RCC 7860 (cell line): ENCODE data around the gene ENAH.

Source experiments
- DNase-seq: peaks from one replicate; pipeline ENCODE4 v3.0.0-alpha.2; 2015; ENCODE audit warnings: low spot score
- FAIRE-seq: peaks from 2 replicates; lab custom pipeline; 2012; peaks lifted over from hg19 to GRCh38; lab: Jason Lieb, UNC

The ENAH gene

DNA sequence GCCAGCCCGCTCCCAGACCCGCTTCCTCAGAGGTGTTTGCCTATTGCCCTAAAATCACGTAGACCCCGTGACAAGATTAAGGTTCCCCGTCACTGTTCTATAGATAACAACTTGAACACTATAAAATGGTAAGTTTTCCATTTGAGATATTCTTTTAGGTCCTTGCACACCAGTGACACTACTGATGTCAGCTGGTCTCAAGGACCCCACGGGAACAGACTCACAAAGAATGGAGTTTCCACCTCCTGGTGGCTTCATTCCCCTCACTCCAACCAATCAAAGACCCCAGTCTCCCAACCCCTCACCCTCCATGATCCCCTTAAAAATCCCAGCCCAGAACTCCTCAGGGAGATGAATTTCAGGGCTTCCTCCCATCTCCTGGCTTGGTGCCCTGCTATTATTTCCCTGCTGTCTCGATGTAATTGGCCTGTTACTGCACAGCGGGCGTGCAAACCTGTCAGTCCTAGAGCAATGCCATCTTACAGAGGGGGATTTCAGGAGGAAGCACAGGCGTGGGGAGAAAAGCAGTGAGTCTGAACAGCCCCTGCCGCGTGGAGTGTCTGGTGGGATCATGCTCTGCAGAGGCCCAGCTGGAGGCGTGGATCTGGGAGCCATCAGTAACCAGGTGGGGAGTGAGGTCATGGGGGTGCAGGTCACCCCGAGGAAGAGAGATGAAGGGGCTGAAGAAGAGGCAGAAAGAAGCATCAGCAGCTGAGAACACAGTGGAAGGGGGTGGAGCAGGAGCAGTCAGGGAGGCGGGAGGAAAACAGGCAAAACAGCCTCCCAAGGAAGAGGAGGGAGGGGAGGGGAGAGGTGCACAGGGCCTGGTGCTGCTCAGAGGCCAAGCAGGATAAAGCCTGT lies 190.0 kb downstream of the ENAH start:
- DNase-seq, result no peak
- FAIRE-seq, result no peak

DNA sequence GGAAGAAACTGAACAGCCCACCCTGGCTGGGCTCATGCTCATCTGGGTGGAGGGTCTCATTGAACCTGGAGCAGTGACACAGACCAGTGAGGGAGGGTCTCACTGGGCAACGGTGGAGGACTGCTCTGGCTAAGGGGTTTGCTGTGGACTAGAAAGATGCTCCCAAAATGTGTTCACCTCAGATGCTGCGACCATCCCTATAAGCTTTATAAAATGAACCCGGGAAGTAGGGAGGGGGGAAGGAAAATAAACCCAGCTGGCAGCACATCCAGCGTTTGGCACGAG lies 190.6 kb downstream of the ENAH start:
- DNase-seq (no peak), FAIRE-seq (no peak)

DNA sequence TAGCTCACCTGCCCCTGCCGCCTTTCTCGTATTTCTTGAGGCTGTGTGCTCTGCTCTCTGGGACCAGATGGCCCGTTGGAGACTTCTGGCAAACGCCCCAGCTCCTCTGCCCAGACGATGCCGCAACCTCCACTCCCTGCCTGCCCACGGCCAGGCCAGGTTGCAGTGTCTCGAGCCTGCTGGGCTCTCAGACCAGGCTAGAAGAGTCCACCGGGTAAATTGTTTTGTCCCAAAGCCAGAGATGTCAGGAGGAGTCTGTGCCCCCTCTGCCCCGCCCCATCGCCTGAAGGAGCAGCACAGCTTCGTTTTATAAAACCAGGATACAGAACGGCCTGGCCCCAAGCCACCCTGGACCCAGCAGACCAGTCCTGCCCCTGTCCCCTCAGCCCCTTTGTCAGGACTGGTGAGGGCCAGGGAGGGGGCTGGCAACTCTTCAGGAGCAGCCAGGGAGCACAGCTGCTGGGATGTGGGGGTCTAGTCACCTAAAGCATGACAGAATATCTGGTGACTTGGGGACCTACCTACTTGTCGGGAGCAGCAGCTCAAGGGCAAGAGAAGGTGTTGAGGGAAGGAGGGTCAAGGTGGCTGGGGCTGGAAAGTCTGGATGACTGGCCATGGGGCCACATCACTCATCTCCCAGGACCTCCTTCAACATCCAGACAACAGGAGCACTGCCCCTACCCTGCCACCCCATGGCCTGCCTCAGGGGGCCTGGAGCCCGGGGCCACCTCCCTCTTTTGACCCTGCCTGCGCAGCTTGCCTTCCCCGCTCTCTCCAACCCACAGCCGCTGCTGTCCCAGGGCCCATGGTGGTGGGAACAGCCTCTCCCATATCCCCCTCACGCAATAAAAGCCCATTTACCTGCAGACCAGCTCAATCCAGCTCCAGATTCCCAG lies 191.1 kb downstream of the ENAH start:
- DNase-seq (no peak), FAIRE-seq (no peak)

DNA sequence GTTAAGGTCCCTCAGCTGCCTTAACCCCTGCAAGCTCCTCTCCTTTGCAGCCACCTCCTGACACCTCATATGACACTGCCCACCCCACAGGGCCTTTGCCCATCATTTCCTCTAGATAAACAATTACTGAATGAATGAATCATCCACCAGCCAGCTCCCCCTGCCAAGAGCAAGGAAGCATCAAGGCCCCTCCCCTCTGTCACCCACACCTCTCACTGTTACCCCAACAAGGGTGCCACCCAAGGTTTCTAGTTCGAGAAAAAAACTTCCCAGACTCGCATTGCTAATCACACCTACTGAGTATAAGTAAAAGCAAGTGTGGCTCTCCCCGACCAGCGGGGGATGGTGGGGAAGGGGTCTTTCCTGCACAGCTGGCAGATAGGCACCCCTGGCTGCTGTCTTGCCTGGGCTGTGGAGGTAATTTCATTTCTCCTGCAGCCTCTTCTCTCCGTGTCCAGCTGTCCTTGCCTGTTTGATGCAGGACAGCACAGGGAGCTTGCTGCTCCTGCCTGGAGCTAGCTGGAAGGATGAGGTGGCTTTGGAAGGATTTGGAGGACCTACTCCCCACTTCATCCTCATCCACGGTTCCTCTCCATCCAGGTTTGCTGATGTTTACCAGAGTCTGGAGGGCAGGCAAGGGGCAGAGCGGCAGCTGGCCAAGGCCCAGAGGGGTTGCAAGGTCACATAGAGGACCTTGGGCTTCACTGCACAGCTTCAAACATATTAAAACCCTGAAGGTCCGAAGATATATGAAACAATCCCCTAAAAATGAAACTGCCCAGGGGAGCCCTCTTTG lies 192.0 kb downstream of the ENAH start:
- FAIRE-seq (peak; percentile 75), DNase-seq (peak; percentile 63)

DNA sequence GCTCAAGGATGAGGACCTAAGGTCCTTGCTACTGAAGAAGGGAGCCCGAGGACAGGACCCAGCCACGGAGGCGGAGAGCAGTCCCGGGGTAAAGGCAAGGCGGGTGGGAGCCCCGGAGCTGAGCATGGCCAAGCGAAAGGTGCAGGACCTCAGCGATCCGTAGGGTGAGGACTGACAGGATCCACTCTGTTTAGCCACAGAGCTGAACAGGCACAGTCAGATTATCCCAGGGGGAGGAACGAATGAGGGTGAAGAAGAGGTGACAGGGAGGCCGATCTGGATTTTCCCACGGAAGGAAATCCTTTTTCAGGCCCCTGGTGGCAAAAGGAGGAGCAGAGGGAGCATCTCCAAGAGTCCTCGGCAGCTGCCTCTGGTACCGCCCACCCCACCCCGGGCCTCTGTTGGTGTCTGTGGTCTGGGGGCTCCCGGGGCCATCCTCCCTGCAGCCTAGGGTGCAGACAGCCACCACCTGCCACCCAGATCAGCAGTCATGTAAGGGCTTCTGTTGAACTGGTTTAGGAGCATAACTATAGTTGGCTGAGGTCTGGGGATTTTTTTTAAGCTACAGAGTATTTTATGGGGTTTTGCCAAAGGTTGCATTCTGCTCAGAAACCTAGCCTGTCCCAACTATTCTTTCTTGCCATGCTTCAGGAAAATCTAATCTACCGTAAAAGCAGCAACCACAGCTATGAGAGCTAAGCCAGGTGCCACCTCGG lies 192.7 kb downstream of the ENAH start:
- DNase-seq, result no peak
- FAIRE-seq, result no peak

DNA sequence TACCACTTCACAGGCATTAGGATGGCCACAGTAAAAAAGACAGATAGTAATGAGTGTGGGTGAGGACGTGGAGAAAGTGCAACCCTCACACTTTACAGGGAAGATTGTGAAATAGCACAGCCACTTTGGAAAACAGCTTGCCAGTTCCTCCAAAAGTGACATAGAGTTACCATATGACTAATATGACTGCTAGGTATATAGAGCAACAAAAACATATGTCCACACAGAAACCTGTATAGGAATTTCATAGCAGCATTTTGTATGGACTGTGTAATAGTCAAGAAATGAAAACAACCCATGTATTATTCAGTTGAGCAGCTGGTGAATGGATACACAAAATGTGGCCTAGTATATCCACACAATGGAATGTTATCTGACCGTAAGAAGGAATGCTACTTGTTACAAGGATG lies 194.7 kb downstream of the ENAH start:
- FAIRE-seq (no peak), DNase-seq (no peak)

DNA sequence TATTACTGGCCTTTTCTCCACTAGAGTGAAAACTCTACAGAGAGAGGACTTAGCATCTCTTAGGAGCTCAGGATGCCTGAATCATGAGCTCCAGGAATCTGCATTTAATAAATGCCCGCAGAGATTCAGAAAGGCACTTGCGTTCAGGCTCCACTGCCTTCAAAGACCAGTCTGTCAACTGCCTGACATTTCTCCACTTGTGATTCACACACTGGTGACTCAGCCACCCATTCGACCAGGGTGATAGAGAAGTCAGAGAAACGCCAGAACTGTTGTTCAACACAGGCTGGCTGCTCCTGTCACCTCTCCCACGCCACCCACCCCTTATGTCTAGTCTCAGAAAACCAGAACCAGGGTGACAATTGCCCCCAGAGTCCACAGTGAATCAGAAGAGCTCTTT lies 198.2 kb downstream of the ENAH start:
- DNase-seq, result peak; percentile 98
- FAIRE-seq, result peak; percentile 98

DNA sequence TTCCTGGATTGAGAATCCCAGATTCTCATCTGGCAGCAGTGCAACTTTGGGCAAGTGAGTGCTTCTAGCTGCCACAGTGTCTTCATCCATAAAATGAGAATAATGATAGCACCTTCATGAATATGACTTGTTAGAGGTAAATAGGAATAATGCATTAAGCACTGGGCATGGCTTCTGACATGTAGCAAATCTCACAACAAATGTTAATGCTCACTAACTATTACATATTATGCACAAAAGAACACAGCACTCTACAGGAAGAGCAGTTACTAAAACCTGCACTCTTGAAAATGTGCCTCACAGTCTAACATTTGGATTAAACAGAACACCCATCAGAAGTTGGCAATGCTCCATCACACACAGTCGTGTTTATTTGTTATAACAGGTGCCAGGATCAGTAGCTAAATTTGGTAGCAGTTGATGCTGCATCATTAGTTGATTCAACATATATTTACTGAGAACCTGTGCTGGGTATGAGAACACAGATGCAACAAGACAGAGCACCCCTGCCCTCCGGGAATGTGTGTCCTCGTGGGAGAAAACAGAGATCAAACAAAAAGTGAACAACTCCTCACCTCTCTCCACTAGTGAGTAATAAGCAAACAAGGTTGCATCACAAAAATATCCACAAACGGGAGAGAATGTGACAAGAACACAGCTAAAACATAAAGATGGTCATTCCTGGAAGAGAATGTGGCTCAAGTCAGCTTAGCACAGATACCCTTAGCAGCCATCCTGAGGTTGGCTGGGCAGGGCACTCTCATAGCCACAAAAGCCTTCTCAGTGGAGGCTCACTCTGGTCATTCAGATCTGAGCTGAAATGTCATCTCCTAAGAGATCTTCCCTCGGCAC lies 198.9 kb downstream of the ENAH start:
- DNase-seq, result peak; percentile 45
- FAIRE-seq, result no peak

DNA sequence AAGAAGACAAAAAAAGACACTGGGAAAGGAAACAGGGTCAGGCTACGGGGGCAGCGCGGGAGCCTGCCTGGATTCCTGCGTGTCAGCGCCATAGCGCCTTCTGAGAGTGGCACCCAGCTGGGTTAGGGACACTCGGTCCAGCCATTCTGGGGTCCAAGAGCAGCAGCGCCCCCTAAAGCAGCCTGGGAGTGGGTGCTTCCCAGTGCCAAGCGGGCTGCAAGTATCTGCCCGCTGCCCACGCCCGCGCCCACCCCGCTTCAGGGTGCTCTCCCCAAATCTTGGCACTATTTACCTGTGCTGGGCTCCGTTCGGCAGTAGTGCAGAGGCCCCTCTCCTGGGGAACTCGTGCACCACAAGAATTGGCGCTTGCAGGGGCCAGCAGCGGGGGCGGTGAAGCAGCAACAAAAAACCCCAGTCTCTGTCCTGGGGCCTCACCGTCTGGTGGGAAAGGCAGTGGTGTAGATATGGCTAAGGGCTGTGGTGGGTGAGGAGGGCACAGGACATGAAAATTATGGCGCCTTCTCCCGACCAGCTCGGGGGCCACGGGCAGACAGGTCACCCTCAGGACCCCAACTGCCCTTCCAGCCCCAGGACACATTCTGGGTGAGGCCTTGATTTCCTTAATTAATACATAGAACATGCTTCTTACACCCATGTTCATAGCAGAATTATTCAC lies 200.9 kb downstream of the ENAH start:
- DNase-seq (no peak), FAIRE-seq (no peak)

DNA sequence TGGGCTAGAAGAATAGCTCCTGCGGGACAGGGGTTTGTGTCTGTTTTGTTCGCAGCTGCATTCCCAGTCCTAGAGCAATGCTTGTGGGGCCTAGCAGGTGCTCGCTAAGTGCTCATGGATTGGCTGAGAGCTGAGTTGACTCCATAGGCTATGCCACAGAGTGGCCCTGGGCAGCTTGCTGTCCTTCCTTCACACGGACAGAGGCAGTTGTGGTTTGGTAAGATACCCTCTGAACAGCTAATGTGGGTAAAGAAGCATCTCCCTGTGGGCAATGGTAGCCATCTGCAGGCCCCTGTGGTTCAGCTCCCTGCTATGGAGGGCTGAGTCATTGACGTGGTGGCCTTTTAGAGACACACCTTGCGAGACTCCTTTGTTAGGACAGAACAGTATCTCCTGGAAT lies 201.6 kb downstream of the ENAH start:
- DNase-seq, result peak; percentile 47
- peak; percentile 75 for FAIRE-seq

DNA sequence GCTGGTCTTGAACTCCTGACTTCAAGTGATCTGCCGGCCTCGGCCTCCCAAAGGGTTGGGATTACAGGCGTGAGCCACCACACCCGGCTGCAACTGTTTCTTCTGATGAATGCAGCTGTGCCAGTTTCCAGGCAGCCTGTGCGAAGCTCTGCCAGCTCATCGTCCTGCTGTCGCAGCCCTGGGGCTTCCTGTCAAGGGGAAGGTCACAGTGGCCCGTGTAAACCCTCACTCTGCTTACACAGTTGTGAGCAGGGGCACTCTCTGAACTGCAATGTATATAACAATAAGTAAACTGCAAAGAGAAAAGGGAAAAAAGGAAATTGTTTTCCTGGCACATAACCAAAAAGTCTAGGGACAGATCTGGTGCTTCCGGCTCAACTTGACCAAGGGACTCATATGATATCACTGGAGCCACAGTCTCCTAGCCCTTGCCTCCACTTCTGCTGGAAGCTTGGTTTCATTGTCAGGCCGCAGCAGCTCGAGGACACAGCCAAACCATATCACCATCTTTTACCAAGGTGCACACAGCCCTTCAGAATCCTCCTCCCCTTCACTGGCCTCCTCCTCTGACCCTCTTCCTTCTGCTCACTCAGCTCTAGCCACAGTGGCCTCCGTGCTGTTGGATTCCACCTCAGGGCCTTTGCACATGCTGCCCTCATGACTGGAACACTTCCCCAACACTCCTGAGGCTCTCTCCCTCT lies 202.3 kb downstream of the ENAH start:
- DNase-seq (no peak), FAIRE-seq (no peak)

DNA sequence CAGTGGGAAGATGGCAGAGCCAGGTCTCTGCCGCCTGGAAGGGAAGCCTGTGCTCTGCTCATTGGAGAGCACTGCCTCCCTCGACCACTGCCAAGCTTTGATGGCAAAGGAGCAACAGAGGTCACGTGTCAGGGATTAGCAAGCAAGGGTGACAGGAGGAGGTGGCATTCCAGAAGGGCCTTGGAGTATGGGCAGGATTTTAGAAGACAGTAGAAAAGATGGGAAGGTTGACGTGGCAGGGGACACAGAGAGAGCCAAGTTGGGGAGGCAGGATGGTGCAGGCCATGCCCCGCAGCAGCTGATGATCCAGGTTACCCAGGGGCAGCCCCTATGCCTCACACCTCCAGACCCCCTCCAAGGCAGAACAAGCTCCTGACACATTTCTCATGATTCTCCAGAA lies 203.1 kb downstream of the ENAH start:
- FAIRE-seq, result no peak

DNA sequence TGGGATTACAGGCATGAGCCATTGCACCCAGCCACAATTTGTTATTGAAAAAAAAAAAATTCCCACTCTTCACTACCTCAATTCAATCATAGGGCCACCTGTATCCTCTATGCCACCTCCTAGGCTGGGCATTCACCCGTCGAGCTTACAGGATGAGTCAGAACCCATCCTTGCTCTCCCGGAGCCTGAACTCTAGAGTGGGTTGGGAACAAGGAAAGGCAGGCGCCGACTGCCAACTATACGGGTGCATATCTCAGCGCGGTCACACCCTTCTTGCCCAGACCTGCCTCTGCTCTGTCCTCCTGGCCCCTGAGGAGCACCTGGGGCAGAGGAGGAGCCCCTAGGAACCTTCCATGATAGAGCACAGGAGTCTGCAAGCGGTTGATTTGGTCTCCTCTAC lies 203.7 kb downstream of the ENAH start:
- peak; percentile 93 for FAIRE-seq
- DNase-seq, result peak; percentile 95

More for the DNA sequence above, 203.1 kb downstream of the ENAH start:
- DNase-seq, result no peak

DNA sequence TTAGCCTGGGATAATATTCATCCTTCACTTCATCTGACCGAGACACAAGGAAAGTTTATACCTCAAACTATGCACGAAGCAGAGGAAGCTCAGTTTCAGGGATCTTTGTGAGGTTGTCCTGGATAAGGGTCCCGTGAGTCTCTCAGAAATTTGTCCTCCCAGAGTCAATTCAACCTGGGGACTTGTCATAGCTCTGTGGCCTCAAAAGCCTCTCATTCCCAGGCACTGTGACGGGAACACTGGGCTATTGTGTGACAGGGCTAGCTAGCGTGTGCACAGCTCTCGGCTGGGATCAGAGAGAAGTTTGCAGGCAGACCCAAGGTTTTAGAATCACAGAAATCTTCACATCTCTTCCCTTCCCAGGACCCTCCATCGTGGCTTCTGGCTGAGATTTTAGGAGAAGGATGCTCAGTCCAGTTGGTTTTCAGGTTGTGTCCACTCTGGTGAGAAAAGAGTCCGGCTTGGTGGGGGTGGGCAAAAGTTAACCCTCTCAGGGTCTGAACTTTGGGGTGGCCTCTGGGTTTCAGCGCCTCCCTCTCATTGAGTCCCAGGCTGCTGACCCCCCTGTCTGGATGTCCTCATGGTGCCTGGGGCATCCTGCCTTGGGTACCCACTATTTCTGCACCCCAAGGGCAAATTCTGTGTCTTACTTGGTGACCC lies 204.6 kb downstream of the ENAH start:
- FAIRE-seq (no peak), DNase-seq (no peak)

DNA sequence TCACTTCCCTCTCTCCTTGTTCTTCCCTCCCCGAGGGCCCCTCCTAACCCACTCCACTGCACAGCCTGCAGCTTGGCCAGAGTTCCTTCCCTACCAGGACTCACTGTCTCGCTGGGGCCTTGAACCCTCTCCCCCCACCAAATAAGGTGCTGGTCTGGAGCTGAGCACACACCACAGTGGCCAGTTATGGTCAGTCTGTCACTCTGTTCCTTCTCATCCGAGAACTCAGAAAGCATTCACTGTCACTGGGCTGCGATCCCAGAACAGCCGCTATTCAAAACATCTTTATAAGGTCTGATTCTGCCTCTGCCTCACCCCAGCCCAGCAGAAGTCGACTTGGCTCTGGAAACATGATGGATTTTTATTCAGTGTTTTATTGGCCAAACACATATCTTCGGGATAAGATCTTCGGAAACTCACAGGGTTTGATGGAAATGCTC lies 205.3 kb downstream of the ENAH start:
- no peak for DNase-seq

DNA sequence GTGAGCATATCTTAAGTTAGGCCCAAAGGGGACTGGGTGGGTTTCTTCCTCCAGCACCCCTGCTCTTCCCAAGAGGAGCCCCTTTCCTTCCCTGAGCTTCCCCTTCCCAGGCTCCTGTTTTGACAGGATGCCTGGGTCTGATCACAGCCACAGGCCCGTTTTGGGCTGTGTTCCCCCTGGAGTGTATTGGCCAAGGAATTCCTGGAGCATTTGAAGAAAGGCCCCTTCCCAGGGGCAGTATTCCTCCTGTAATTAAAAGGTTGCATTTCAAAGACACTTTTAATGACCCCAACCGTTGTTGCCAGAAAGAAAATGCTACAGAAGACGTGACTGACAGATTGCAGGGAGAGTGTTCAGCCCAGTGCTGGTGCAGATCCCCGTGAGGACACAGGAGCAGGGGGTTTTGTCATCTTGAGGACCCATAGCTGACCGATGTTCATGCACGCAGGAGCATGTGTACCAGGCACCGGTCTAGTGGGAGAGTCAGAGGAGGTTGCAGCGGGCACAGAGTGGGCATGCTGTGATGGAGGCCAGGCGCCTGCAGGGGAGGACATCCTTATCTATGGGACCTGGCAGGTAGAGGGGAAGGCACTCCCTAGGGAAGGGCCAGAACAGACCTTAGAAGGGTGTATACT lies 205.8 kb downstream of the ENAH start:
- no peak for FAIRE-seq

More for the DNA sequence above, 205.3 kb downstream of the ENAH start:
- no peak for FAIRE-seq

DNA sequence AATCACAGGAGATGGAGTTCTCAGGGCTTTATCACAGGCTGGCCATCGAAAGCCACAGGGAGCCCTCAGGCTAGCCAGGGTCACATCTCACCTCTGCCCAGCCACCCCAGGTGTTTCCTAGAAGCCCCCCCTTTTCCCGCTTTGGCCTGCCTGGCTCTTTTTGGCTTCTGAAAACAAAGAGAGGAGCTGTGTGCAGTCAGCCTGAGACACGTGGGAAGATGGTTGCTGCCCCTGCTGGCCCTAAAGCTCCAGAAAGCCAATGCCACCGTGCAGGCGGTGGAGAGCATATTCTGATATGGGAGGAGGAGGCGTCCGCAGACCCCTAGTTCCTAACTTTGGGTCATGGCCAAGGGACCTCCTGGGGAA lies 206.3 kb downstream of the ENAH start:
- DNase-seq, result no peak
- no peak for FAIRE-seq

More for the DNA sequence above, 205.8 kb downstream of the ENAH start:
- DNase-seq, result no peak
